Activated T-helper 17 cell treated with anti-CD3 and anti-CD28 coated beads, Interleukin-2, amount 50 U/mL, for 72 hours (primary cell): Measurements from ENCODE around the gene MT1X. TPM values are rescaled to one million over a fixed set of nuclear protein-coding genes. Genes with fewer than 3 reads are reported as not detected.

Experiments used
- ATAC-seq: fragments of 150-1000 bp; cut with Tn5 transposase; replicated peaks from 2 replicates; pipeline ENCODE4 v1.10.0; 2021; ENCODE audit warnings: mild to moderate bottlenecking, moderate library complexity
- H3K27ac Mint-ChIP-seq: one replicate; pipeline ENCODE4 v1.8.0; 2022; ENCODE audit warnings: mixed read lengths
- H3K27me3 Mint-ChIP-seq: one replicate; pipeline ENCODE4 v1.8.0; 2022; ENCODE audit warnings: mixed read lengths
- H3K36me3 Mint-ChIP-seq: one replicate; pipeline ENCODE4 v1.8.0; 2022; ENCODE audit warnings: low read depth, mild to moderate bottlenecking, mixed read lengths
- H3K4me1 Mint-ChIP-seq: one replicate; pipeline ENCODE4 v1.8.0; 2022; ENCODE audit warnings: mixed read lengths
- H3K4me3 Mint-ChIP-seq: one replicate; pipeline ENCODE4 v1.8.0; 2022; ENCODE audit warnings: mild to moderate bottlenecking, mixed read lengths
- H3K9me3 Mint-ChIP-seq: one replicate; pipeline ENCODE4 v1.8.0; 2022; ENCODE audit warnings: mixed read lengths
- total RNA-seq, 2 donors: library from RNA; stranded (reverse); gene quantifications; one replicate each; pipeline ENCODE4 v1.2.3, GENCODE V29; 2022

Gene MT1X
- total RNA-seq, 2 donors from 2014 or later: 6.1 to 7.6 TPM

- Mint-ChIP-seq H3K36me3 (no peaks in the 10 kb centered on the region), H3K9me3 (no peaks in the 10 kb centered on the region), H3K4me1 (peaks cover 10% of the 10 kb centered on the region), H3K27ac (peak overlapping the region; percentile 80), H3K4me3 (peak overlapping the region; percentile 90), H3K27me3 (no peaks in the 10 kb centered on the region)
- no peak for ATAC-seq
Observed at GRCh38 chr16:56682703-56683397, 580 bp downstream of the MT1X start.

- Mint-ChIP-seq H3K27me3 (no peaks in the 10 kb centered on the region), H3K4me3 (peak overlapping the region; percentile 90), H3K27ac (no peak overlapping the region), H3K4me1 (peaks cover 10% of the 10 kb centered on the region), H3K9me3 (no peaks in the 10 kb centered on the region), H3K36me3 (no peaks in the 10 kb centered on the region)
- ATAC-seq: no peak
Observed at GRCh38 chr16:56683424-56684172, 1.3 kb downstream of the MT1X start.

GRCh38 chr16:56684256-56684925 lies 2.1 kb downstream of the MT1X start:
- no peaks in the 10 kb centered on the region for H3K27me3 Mint-ChIP-seq
- H3K9me3 Mint-ChIP-seq: no peaks in the 10 kb centered on the region
- peak overlapping the region; percentile 90 for H3K4me3 Mint-ChIP-seq

GRCh38 chr16:56684926-56685590 lies 2.8 kb downstream of the MT1X start:
- ATAC-seq: no peak
- Mint-ChIP-seq H3K4me3 (no peak overlapping the region), H3K9me3 (no peaks in the 10 kb centered on the region), H3K27me3 (no peaks in the 10 kb centered on the region), H3K4me1 (peaks cover 6% of the 10 kb centered on the region), H3K36me3 (no peaks in the 10 kb centered on the region), H3K27ac (no peak overlapping the region)

More at GRCh38 chr16:56684256-56684925, 2.1 kb downstream of the MT1X start:
- Mint-ChIP-seq H3K36me3 (no peaks in the 10 kb centered on the region), H3K27ac (no peak overlapping the region), H3K4me1 (peaks cover 10% of the 10 kb centered on the region)
- ATAC-seq: no peak

GRCh38 chr16:56686758-56687157 lies 4.5 kb downstream of the MT1X start:
- Mint-ChIP-seq H3K9me3 (no peaks in the 10 kb centered on the region), H3K36me3 (no peaks in the 10 kb centered on the region), H3K4me3 (no peak overlapping the region), H3K27me3 (no peaks in the 10 kb centered on the region), H3K27ac (no peak overlapping the region), H3K4me1 (peaks cover 6% of the 10 kb centered on the region)
- ATAC-seq: no peak

- H3K4me3 Mint-ChIP-seq: no peak overlapping the region
- no peaks in the 10 kb centered on the region for H3K27me3 Mint-ChIP-seq
- H3K9me3 Mint-ChIP-seq: no peaks in the 10 kb centered on the region
- no peak for ATAC-seq
- peaks cover 6% of the 10 kb centered on the region for H3K4me1 Mint-ChIP-seq
- no peak overlapping the region for H3K27ac Mint-ChIP-seq
- no peaks in the 10 kb centered on the region for H3K36me3 Mint-ChIP-seq
Observed at GRCh38 chr16:56688762-56689161, 6.5 kb downstream of the MT1X start.

GRCh38 chr16:56689171-56689570 lies 6.9 kb downstream of the MT1X start:
- H3K27ac Mint-ChIP-seq: no peak overlapping the region
- no peaks in the 10 kb centered on the region for H3K27me3 Mint-ChIP-seq
- H3K36me3 Mint-ChIP-seq: no peaks in the 10 kb centered on the region
- no peak for ATAC-seq
- no peaks in the 10 kb centered on the region for H3K9me3 Mint-ChIP-seq
- H3K4me3 Mint-ChIP-seq: no peak overlapping the region
- H3K4me1 Mint-ChIP-seq: peaks cover 3% of the 10 kb centered on the region

GRCh38 chr16:56690420-56691122 lies 8.3 kb downstream of the MT1X start:
- Mint-ChIP-seq H3K4me1 (no peaks in the 10 kb centered on the region), H3K9me3 (no peaks in the 10 kb centered on the region), H3K4me3 (no peak overlapping the region), H3K27me3 (no peaks in the 10 kb centered on the region), H3K36me3 (no peaks in the 10 kb centered on the region), H3K27ac (peak overlapping the region; percentile 28)
- ATAC-seq: no peak

- H3K4me3 Mint-ChIP-seq: no peak overlapping the region
- no peaks in the 10 kb centered on the region for H3K4me1 Mint-ChIP-seq
- no peaks in the 10 kb centered on the region for H3K9me3 Mint-ChIP-seq
- no peak overlapping the region for H3K27ac Mint-ChIP-seq
- no peaks in the 10 kb centered on the region for H3K27me3 Mint-ChIP-seq
- ATAC-seq: no peak
- H3K36me3 Mint-ChIP-seq: no peaks in the 10 kb centered on the region
Observed at GRCh38 chr16:56691885-56692284, 9.6 kb downstream of the MT1X start.

- H3K27me3 Mint-ChIP-seq: no peaks in the 10 kb centered on the region
- ATAC-seq: no peak
- no peaks in the 10 kb centered on the region for H3K9me3 Mint-ChIP-seq
- no peak overlapping the region for H3K27ac Mint-ChIP-seq
- H3K4me1 Mint-ChIP-seq: no peaks in the 10 kb centered on the region
- H3K4me3 Mint-ChIP-seq: no peak overlapping the region
- no peaks in the 10 kb centered on the region for H3K36me3 Mint-ChIP-seq
Observed at GRCh38 chr16:56695246-56695645, 13.0 kb downstream of the MT1X start.

- Mint-ChIP-seq H3K9me3 (no peaks in the 10 kb centered on the region), H3K36me3 (no peaks in the 10 kb centered on the region), H3K27ac (no peak overlapping the region), H3K4me1 (no peaks in the 10 kb centered on the region), H3K27me3 (no peaks in the 10 kb centered on the region), H3K4me3 (no peak overlapping the region)
- no peak for ATAC-seq
Observed at GRCh38 chr16:56697456-56698155, 15.3 kb downstream of the MT1X start.

- no peaks in the 10 kb centered on the region for H3K4me1 Mint-ChIP-seq
- ATAC-seq: no peak
Observed at GRCh38 chr16:56700195-56700594, 17.9 kb downstream of the MT1X start.

GRCh38 chr16:56700631-56701030 lies 18.4 kb downstream of the MT1X start:
- Mint-ChIP-seq H3K4me1 (no peaks in the 10 kb centered on the region), H3K9me3 (no peaks in the 10 kb centered on the region), H3K36me3 (no peaks in the 10 kb centered on the region), H3K27me3 (no peaks in the 10 kb centered on the region), H3K4me3 (no peak overlapping the region), H3K27ac (no peak overlapping the region)
- ATAC-seq: no peak

More at GRCh38 chr16:56700195-56700594, 17.9 kb downstream of the MT1X start:
- Mint-ChIP-seq H3K36me3 (no peaks in the 10 kb centered on the region), H3K4me3 (no peak overlapping the region), H3K9me3 (no peaks in the 10 kb centered on the region), H3K27ac (no peak overlapping the region), H3K27me3 (no peaks in the 10 kb centered on the region)
